Erythroblast (primary cell): ENCODE results near the gene DLG3.
"Not testable (repeated sequence)": the region's sequence is repeated elsewhere in the genome, so short reads cannot be mapped to it uniquely, and the experiment has no call there.

Experiments
- GATA1 ChIP-seq: IDR thresholded peaks from 2 replicates; pipeline ENCODE4 v1.6.1; 2011; ENCODE audit warnings: low read depth, mild to moderate bottlenecking, control low read depth, low read length, moderate library complexity
- POLR2A ChIP-seq: IDR thresholded peaks from 2 replicates; pipeline ENCODE4 v1.6.1; 2011; ENCODE audit warnings: mild to moderate bottlenecking, low read length

GRCh38 chrX:70400181-70400580 lies 44.5 kb upstream of the DLG3 start:
- not testable (repeated sequence) for TF ChIP-seq POLR2A, GATA1
